ENCODE measurements around the gene NXT1.
A peak's percentile ranks its signal among the peaks of the same experiment; 100 is the strongest.
"Not testable (repeated sequence)": the region's sequence is repeated elsewhere in the genome, so short reads cannot be mapped to it uniquely, and the experiment has no call there.

The NXT1 gene

DNA sequence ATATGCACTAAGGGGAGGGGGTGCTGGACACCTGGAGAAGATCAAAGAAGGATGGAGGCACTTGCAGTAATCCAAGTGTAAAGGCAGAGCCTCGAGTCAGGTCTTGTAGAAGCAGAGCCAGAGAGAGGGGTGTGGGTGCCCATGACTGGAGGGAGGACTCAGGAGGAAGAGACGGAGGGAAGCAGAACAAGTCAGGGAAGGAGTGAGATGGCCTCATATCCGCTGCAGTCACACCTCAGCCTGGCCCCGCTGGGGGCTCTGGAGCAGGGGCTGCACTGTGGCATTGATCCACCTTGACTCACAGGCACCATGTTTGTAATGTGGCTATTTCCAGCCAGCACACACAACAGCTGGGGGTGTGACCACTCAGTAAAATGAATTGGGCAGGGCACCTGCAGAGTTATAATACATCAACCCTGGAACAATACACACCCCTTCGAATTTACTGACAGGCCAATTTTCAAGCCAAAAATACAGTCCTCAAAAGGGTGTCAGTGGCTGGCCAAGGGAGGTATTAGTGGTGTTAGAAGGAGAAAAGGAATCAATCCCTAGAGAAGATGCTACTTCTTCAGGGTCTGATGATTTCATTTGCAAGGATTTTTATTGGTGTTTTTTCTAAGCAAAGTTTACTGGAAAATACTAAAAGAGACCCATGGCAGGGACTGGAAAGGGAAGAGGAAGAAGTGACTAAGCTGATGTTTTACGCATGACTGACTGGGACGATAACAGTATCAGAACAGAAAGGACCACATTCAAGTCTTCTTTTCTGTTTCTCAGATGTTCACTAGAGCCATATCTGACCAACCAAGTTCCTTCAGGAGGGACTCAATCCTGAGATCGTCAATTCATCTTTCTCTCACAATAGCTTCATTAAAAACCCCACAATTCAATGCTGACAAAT is 18.9 kb upstream of the NXT1 start:
- no peak for DNase-seq

GRCh38 chr20:23332467-23332866 is 18.1 kb upstream of the NXT1 start:
- no peak for DNase-seq

GRCh38 chr20:23334111-23334510 is 16.5 kb upstream of the NXT1 start:
- DNase-seq = no peak

DNA sequence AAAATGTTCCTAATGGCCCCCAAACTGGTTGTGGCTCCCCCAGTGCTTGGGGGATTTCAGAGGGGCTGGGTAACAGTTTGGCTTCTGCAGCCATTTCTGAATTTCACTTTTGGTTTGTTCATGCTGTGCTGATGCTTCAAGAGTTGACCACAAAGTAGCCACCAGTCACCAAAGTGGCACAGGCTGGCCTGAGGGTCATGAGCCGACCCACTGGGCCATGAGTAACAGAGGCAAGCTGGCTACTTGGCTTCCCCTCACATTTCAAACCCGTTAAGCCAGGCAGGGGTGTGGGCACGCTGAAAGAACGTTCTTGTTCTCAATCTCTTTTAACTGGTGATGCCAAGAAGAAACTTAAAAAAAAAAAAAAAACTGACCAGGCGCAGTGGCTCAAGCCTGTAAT is 15.1 kb upstream of the NXT1 start:
- no peak for DNase-seq

- no peak for DNase-seq
Measured at GRCh38 chr20:23336476-23336875, 14.1 kb upstream of the NXT1 start.

GRCh38 chr20:23337312-23337711 is 13.3 kb upstream of the NXT1 start:
- DNase-seq = no peak

- DNase-seq = no peak
Measured at GRCh38 chr20:23339986-23340385, 10.6 kb upstream of the NXT1 start.

GRCh38 chr20:23340524-23340923 is 10.1 kb upstream of the NXT1 start:
- DNase-seq = peak; percentile 70

- no peak for DNase-seq
Measured at GRCh38 chr20:23341073-23341472, 9.5 kb upstream of the NXT1 start.

GRCh38 chr20:23343590-23343989 is 7.0 kb upstream of the NXT1 start:
- DNase-seq = no peak

DNA sequence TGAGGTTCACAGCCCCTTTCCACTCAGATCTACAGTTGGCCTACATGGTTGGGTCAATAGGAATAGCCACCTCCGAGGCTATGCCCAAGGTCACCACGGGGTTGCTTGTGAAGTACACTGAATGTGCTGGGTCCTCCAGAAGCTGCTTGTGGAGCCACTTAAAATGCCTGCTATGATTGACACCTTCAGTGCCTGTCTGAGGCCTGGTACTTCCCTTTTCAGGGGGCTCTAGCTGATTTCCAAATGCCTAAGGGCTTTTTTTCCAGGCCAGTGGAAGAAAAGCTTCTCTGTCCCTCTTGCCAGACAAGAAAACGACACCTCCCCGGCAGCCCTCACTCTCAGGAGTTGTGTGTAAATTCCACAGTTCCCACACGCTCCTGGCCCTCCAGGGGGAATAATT is 6.3 kb upstream of the NXT1 start:
- no peak for DNase-seq

- DNase-seq = no peak
Measured at GRCh38 chr20:23346002-23346401, 4.6 kb upstream of the NXT1 start.

GRCh38 chr20:23347791-23348190 is 2.8 kb upstream of the NXT1 start:
- DNase-seq = no peak

GRCh38 chr20:23348510-23348909 is 2.1 kb upstream of the NXT1 start:
- not testable (repeated sequence) for DNase-seq

DNA sequence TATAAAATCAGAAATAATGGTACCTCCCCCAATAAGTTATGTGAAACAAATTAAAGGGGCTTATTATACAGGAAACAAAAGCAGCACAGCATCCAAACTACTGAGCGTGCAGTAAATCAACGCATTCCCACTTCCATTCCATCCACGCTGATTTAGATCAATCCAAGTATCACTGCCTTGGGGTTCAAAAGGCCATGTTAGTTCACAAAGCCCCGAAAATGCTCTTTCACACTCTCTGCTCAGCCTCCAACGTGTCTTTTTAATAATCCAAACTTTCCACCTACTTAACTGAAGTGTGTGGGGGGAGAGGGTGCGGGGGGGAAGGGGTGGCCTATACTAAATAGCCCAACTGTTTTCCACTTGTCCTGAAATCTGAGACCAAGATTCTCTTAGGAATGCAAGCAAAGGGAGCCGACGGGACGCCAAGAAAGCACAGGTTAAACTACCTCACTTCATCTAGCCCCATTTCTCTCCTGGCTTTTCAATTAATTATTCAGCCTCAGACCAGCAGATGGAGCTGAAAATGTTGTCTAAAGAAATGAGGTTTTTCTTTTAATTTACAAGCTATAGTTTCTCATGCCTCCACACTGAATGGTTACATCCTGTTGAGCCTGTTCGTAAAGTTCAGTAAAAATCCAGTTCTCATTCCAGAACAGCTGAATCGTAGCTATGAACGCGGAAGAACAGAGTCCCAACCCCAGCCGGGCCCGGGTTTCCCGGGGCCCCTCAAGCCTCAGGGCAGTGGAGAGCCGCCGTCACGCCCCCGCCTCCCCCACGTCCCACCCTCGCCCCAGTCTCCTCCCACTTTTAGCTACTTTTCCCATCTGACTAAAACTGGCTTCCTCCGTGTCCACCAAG is 1.0 kb upstream of the NXT1 start:
- peak; percentile 53 for DNase-seq

- DNase-seq = peak; percentile 68
Measured at GRCh38 chr20:23350904-23351838, 580 bp downstream of the NXT1 start.

DNA sequence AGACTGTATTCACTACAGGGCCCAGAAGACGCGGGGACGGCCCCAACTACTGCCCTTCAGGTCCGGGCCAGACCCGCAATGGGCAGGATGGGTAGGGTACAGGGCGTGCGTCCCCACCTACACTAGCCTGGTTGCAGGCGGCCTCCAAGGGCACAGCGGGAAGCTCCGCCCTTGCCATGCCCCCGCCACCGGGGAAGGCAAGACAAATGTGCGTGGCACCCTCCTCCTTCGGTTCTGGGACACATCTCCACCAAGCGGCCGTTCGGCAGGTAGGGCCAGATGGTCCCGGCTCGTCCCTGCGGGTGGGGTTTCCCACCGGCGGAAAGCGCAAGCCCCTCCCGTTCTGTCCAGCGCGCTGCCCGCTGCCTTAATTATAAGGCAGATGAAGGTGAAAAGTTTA is 5.6 kb downstream of the NXT1 start:
- DNase-seq = no peak

DNA sequence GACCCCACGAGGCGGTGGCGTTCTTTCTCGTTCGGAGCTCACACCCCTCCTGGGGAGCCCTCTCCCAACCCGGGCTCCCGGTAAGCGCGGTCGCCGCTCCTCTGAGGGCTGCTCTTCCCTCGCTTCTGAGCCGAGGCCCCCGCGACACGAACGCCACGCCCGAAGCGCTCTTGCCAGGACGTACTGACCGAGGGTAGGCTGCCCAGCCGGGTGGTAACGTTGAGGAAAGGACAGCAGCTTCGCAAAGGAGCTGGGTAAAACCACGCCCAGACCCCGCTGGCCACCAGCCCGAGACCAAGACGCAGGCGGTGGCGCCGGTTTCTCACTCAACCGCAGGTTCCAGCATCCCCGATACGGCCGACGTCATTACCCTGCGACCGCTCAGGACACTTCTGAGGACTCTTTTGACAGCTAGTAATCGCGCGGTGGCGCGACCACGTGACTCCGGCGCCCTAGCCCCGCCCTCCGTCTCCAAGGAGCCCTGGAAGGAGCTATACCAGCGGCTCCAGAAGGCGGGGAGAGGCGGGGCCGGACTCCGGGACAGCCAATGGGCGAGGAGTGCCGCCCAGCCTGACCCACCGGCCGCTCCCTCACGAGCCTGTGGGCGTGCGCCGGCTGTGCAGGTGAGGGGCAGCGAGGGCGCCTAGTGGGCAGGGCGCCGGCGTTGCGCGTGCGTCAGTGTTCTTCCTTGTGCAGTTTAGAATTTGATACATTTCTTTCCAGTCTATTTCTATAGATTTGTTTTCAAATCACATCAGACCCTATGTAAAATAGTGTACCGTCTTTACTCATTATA is 7.4 kb downstream of the NXT1 start:
- peak; percentile 99 for DNase-seq

GRCh38 chr20:23358563-23358906 is 7.9 kb downstream of the NXT1 start:
- no peak for DNase-seq

DNA sequence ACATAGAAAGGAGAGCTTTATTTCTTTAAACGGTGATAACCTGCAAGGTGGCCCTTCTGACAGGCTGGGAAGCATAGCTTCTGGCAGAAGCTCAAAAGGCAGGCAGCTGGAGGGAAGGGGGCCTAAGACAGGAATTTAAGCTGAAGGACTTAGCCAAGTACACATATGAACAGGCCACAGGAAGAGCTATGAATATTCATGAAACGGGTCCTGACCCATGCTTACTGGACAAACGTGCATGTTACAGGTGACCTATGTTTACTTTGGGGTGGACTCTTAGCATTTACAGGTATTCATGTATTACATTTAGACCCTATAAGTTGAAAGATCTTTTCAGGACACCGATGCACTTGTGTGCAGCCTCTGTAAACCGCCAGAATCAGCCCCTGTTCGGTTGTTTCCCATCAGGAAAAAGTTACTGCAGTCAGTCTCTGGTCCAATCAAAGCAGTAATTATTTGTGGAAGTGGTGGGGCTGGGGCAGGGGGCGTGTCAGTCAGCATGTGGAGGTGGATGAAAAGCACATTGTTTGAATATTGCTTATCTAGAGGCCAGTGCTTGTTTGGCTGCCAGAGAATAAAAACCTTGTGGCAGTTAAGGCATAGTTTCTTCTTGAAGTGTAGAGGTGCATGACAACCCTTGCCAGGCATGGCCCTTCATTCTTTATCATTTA is 8.5 kb downstream of the NXT1 start:
- DNase-seq = no peak

DNA sequence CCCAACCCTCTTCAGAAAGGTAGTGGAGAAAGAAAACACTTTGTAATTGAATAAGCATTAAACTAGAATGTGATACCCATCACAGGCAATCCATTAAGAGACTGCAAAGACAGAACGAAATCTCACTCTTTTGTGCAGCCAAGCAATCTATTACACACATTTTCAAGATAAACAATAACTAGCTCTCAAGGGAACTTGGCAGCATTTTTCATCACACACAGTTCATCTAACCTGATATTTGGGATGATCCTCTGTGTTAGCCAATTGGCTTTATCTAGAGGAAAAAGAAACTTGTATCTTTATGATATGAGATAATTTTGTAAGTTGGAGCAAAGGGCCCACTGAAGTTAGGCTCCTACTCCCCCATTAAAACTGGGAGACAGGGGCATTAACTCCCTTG is 9.9 kb downstream of the NXT1 start:
- no peak for DNase-seq

- no peak for DNase-seq
Measured at GRCh38 chr20:23361119-23361475, 10.5 kb downstream of the NXT1 start.

Measured in NCI-H748 treated with DMSO at 0.1 percent for 48 hours (cell line).